ENCODE data around the gene EYS.

EYS gene

GRCh38 chr6:63947792-63948529, 1759.1 kb downstream of the EYS start:
- Histone ChIP-seq H3K27me3 (ENCODE audit: insufficient read depth, low read length, poor library complexity, severe bottlenecking) (no peaks in the 10 kb centered on the region), H3K4me1 (ENCODE audit: insufficient read depth, low read length, poor library complexity, severe bottlenecking) (no peaks in the 10 kb centered on the region), H4K20me1 (ENCODE audit: insufficient read depth, low read length, poor library complexity, severe bottlenecking) (no peaks in the 10 kb centered on the region), H3K9ac (ENCODE audit: low read depth, low read length, poor library complexity, severe bottlenecking) (no peak overlapping the region), H3K4me2 (ENCODE audit: low read depth, low read length, poor library complexity, severe bottlenecking) (no peak overlapping the region), H3K4me3 (ENCODE audit: low read length, poor library complexity, severe bottlenecking) (no peak overlapping the region), H3K9me2 (replicated peaks; ENCODE audit: low read depth, low read length) (no peaks in the 10 kb centered on the region), H3K36me3 (ENCODE audit: insufficient read depth, low read length) (no peaks in the 10 kb centered on the region), H3K9me3 (ENCODE audit: insufficient read depth, low read depth, low read length) (no peaks in the 10 kb centered on the region; the same call in 1 of the 2 replicates), H3K79me2 (ENCODE audit: insufficient read depth, low read length) (no peaks in the 10 kb centered on the region), H2AFZ (ENCODE audit: low read length) (no peak overlapping the region), H3F3A (ENCODE audit: low read depth) (no peaks in the 10 kb centered on the region)
- TF ChIP-seq, protein P1, sequence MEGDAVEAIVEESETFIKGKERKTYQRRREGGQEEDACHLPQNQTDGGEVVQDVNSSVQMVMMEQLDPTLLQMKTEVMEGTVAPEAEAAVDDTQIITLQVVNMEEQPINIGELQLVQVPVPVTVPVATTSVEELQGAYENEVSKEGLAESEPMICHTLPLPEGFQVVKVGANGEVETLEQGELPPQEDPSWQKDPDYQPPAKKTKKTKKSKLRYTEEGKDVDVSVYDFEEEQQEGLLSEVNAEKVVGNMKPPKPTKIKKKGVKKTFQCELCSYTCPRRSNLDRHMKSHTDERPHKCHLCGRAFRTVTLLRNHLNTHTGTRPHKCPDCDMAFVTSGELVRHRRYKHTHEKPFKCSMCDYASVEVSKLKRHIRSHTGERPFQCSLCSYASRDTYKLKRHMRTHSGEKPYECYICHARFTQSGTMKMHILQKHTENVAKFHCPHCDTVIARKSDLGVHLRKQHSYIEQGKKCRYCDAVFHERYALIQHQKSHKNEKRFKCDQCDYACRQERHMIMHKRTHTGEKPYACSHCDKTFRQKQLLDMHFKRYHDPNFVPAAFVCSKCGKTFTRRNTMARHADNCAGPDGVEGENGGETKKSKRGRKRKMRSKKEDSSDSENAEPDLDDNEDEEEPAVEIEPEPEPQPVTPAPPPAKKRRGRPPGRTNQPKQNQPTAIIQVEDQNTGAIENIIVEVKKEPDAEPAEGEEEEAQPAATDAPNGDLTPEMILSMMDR (conservative IDR thresholded peaks at IDR 0.05; ENCODE audit: low read length) = no peak
- TF ChIP-seq EZH2phosphoT487 (IDR thresholded peaks at IDR 0.05; ENCODE audit: borderline replicate concordance) = no peak

- Histone ChIP-seq H3K9me3 (ENCODE audit: insufficient read depth, low read depth, low read length) (no peaks in the 10 kb centered on the region; the same call in 1 of the 2 replicates), H3K9me2 (replicated peaks; ENCODE audit: low read depth, low read length) (no peaks in the 10 kb centered on the region), H3K9ac (ENCODE audit: low read depth, low read length, poor library complexity, severe bottlenecking) (no peak overlapping the region), H3K4me3 (ENCODE audit: low read length, poor library complexity, severe bottlenecking) (no peak overlapping the region), H3K4me2 (ENCODE audit: low read depth, low read length, poor library complexity, severe bottlenecking) (no peak overlapping the region), H3K4me1 (ENCODE audit: insufficient read depth, low read length, poor library complexity, severe bottlenecking) (peaks cover 3% of the 10 kb centered on the region), H3K36me3 (ENCODE audit: insufficient read depth, low read length) (no peaks in the 10 kb centered on the region), H3K27me3 (ENCODE audit: insufficient read depth, low read length, poor library complexity, severe bottlenecking) (no peaks in the 10 kb centered on the region), H3F3A (ENCODE audit: low read depth) (no peaks in the 10 kb centered on the region), H4K20me1 (ENCODE audit: insufficient read depth, low read length, poor library complexity, severe bottlenecking) (no peaks in the 10 kb centered on the region), H3K79me2 (ENCODE audit: insufficient read depth, low read length) (no peaks in the 10 kb centered on the region), H2AFZ (ENCODE audit: low read length) (no peak overlapping the region)
- no peak for TF ChIP-seq EZH2phosphoT487 (IDR thresholded peaks at IDR 0.05; ENCODE audit: borderline replicate concordance)
- TF ChIP-seq, protein P1 (conservative IDR thresholded peaks at IDR 0.05; ENCODE audit: low read length) = no peak
Measured at GRCh38 chr6:63945987-63946386, 1761.0 kb downstream of the EYS start.

DNA sequence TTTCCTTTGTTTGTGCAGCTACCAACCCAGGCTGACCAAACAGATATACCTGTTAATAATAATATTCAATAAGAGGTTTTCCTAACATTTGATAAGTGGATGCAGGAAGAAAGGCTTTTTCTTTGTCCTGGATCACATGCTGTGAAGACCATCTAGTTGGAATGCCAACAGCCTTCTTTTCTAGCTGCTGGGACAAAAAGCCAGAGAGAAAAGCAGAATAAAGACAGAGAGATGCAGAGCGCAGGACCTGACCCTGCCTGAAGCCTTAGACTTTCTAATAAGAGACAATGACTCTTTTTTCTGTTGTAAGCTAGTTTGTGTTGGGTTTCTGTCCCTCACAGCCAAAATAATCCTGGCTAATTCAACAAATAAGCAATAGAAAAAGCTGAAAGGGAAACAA, 1763.2 kb downstream of the EYS start:
- Histone ChIP-seq H3F3A (ENCODE audit: low read depth) (peaks cover 7% of the 10 kb centered on the region; the same call in 1 of the 2 replicates), H3K27me3 (ENCODE audit: insufficient read depth, low read length, poor library complexity, severe bottlenecking) (no peaks in the 10 kb centered on the region), H4K20me1 (ENCODE audit: insufficient read depth, low read length, poor library complexity, severe bottlenecking) (no peaks in the 10 kb centered on the region), H3K79me2 (ENCODE audit: insufficient read depth, low read length) (no peaks in the 10 kb centered on the region), H3K9me3 (ENCODE audit: insufficient read depth, low read depth, low read length) (no peaks in the 10 kb centered on the region; the same call in 1 of the 2 replicates), H3K4me3 (ENCODE audit: low read length, poor library complexity, severe bottlenecking) (no peak overlapping the region), H3K36me3 (ENCODE audit: insufficient read depth, low read length) (no peaks in the 10 kb centered on the region), H2AFZ (ENCODE audit: low read length) (no peak overlapping the region), H3K9ac (ENCODE audit: low read depth, low read length, poor library complexity, severe bottlenecking) (no peak overlapping the region), H3K4me2 (ENCODE audit: low read depth, low read length, poor library complexity, severe bottlenecking) (no peak overlapping the region), H3K4me1 (ENCODE audit: insufficient read depth, low read length, poor library complexity, severe bottlenecking) (peaks cover 14% of the 10 kb centered on the region), H3K9me2 (replicated peaks; ENCODE audit: low read depth, low read length) (no peaks in the 10 kb centered on the region)
- TF ChIP-seq EZH2phosphoT487 (IDR thresholded peaks at IDR 0.05; ENCODE audit: borderline replicate concordance) = no peak
- TF ChIP-seq, protein P1 (conservative IDR thresholded peaks at IDR 0.05; ENCODE audit: low read length) = no peak

All from Loucy (cell line).